ENCODE measurements around the gene POLDIP3.

POLDIP3 gene

GRCh38 chr22:42596863-42597530 is 17.7 kb downstream of the POLDIP3 start:
- no peak for TF ChIP-seq CTCF (IDR thresholded peaks at IDR 0.05; ENCODE audit: low read depth, low read length, missing control alignments)
- H3K4me3 ChIP-seq (ENCODE audit: low read depth, low read length), result no peak overlapping the region
- DNase-seq (ENCODE audit: low read depth), result no peak

- no peak for TF ChIP-seq CTCF (IDR thresholded peaks at IDR 0.05; ENCODE audit: low read depth, low read length, missing control alignments)
- no peak for DNase-seq (ENCODE audit: low read depth)
- H3K4me3 ChIP-seq (ENCODE audit: low read depth, low read length), result no peak overlapping the region
These were observed 18.3 kb downstream of the POLDIP3 start for GRCh38 chr22:42596336-42596735.

DNA sequence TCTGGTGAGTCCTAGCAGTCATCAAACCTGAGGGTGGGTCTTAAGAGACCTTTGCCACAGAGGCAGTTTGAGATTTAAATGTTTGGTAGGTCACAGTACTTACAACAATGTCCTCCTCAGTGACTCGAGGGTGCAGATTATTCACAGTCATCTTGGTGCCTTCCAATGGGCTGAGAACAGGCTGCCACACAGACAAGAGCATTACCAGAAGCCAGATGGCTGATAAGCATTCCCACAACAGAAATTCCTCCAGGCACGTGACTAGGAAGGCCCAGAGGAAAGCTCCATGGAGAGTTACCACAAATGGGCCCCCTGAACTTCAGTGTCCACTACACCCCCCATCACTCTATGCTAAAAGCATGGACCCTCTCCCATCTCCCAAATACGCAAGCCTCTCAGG is 19.2 kb downstream of the POLDIP3 start:
- TF ChIP-seq CTCF (IDR thresholded peaks at IDR 0.05; ENCODE audit: low read depth, low read length, missing control alignments), result no peak
- no peak overlapping the region for H3K4me3 ChIP-seq (ENCODE audit: low read depth, low read length)
- DNase-seq (ENCODE audit: low read depth), result no peak

DNA sequence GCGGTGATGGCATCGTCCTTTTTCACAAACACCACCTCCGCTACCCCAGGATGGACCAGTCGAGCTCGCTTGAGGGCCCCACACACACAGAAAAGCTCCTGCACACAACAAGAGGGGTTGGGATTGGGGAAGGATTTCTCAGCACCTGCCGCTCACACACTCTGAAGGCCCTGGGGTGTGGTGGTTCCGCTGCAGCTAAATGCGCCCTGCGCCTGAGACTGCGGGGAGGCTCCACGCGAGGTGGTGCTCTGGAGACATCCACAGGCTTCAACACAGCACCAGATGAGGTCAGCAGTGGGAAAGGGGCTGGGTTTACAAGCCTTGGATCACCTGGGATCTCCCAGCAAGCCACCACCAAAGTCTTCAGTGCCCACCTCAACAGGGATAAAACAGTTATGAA is 22.7 kb downstream of the POLDIP3 start:
- DNase-seq (ENCODE audit: low read depth), result no peak
- no peak overlapping the region for H3K4me3 ChIP-seq (ENCODE audit: low read depth, low read length)
- no peak for TF ChIP-seq CTCF (IDR thresholded peaks at IDR 0.05; ENCODE audit: low read depth, low read length, missing control alignments)

- no peak for DNase-seq (ENCODE audit: low read depth)
- TF ChIP-seq CTCF (IDR thresholded peaks at IDR 0.05; ENCODE audit: low read depth, low read length, missing control alignments), result no peak
- no peak overlapping the region for H3K4me3 ChIP-seq (ENCODE audit: low read depth, low read length)
These were observed 27.0 kb downstream of the POLDIP3 start for GRCh38 chr22:42587588-42588175.

DNA sequence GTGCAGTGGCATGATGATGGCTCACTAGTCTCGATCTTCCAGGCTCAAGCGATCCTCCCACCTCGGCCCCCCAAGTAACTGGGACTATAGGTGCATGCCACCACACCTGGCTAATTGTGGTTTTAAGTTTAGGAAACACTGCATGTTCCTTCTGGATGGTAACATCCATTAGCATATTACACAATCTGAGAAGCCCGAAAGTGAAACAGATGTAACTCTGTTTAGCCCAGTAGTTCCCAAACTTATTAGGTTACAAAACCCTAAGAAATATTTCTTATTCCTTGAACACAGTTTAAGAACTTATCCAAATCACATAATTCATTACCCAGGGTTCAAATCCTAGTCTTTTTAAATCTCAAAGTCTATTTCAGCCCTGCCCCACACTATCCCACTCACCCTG is 28.3 kb downstream of the POLDIP3 start:
- H3K4me3 ChIP-seq (ENCODE audit: low read depth, low read length), result no peak overlapping the region
- no peak for TF ChIP-seq CTCF (IDR thresholded peaks at IDR 0.05; ENCODE audit: low read depth, low read length, missing control alignments)
- no peak for DNase-seq (ENCODE audit: low read depth)

GRCh38 chr22:42585096-42585495 is 29.6 kb downstream of the POLDIP3 start:
- TF ChIP-seq CTCF (IDR thresholded peaks at IDR 0.05; ENCODE audit: low read depth, low read length, missing control alignments), result no peak
- no peak for DNase-seq (ENCODE audit: low read depth)
- H3K4me3 ChIP-seq (ENCODE audit: low read depth, low read length), result no peak overlapping the region
